Breast epithelium (tissue), 3 donors: ENCODE data around the gene ANKK1.

Experiments
- POLR2A ChIP-seq: fragments of 450-650 bp; IDR thresholded peaks from one replicate; pipeline ENCODE4 v1.6.1; 2016; ENCODE audit warnings: antibody characterized with exemption, mild to moderate bottlenecking, moderate library complexity
- POLR2AphosphoS5 ChIP-seq, 3 donors: sonication (generic); formaldehyde crosslinking; IDR thresholded peaks; one replicate each; pipeline ENCODE4 v1.6.1; 2017; ENCODE audit warnings: antibody characterized with exemption in 3 of 3
- TF ChIP-seq, protein P1 (sequence below), 3 donors: fragments of 450-650 bp; IDR thresholded peaks; one replicate each; pipeline ENCODE4 v1.5.1; 2016 to 2017; ENCODE audit warnings: antibody characterized with exemption in 3 of 3, mild to moderate bottlenecking in 3 of 3, moderate library complexity in 3 of 3

DNA sequence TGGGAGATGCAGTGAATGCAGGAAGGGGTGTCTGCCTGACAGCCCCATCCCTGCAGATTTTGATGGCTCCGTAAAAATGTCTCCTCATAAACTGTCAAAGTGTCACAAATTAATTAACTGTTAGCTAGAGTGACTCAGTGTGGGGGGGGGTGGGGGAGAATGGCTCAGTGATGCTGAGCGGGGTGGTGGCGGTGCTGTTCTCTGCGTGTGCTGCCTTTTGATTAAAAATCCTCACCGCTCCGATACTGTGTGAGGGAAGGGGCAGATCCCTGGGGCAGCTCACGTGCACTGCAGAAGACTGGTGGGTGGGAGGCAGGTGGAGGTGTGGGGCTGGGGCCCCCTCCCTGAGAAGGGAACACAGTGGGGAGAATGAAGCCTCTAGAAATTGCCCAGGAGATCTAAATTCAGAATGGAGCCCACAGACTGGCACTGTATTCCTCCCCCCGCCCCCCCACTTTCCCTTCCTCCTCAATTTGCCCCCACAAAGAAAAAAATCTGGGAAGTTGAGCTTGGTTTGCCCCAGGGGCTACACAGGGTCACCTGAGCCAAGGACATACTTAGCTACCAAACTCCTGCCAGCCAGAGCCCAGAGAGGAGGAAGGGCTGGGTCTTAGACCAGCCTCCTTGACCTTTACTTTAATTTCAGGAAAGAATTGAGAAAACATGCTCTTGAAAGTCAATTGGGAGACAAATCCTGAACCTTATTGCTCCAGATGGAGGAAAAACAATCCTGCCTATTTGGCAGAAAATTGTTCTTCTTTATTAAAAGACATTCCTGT lies 47.8 kb downstream of the ANKK1 start:
- TF ChIP-seq POLR2A (no peak), POLR2AphosphoS5 (IDR thresholded peaks at IDR 0.05) (no peak)
- TF ChIP-seq, protein P1, sequence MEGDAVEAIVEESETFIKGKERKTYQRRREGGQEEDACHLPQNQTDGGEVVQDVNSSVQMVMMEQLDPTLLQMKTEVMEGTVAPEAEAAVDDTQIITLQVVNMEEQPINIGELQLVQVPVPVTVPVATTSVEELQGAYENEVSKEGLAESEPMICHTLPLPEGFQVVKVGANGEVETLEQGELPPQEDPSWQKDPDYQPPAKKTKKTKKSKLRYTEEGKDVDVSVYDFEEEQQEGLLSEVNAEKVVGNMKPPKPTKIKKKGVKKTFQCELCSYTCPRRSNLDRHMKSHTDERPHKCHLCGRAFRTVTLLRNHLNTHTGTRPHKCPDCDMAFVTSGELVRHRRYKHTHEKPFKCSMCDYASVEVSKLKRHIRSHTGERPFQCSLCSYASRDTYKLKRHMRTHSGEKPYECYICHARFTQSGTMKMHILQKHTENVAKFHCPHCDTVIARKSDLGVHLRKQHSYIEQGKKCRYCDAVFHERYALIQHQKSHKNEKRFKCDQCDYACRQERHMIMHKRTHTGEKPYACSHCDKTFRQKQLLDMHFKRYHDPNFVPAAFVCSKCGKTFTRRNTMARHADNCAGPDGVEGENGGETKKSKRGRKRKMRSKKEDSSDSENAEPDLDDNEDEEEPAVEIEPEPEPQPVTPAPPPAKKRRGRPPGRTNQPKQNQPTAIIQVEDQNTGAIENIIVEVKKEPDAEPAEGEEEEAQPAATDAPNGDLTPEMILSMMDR (IDR thresholded peaks at IDR 0.05), result no peak
